GM19035 (cell line): ENCODE measurements around the gene HAPSTR1.

Experiments
- ATAC-seq: cut with Tn5 transposase; IDR thresholded peaks from one replicate; pipeline ENCODE4 v1.9.1; 2021; ENCODE audit not compliant: unreplicated experiment

HAPSTR1 gene

DNA sequence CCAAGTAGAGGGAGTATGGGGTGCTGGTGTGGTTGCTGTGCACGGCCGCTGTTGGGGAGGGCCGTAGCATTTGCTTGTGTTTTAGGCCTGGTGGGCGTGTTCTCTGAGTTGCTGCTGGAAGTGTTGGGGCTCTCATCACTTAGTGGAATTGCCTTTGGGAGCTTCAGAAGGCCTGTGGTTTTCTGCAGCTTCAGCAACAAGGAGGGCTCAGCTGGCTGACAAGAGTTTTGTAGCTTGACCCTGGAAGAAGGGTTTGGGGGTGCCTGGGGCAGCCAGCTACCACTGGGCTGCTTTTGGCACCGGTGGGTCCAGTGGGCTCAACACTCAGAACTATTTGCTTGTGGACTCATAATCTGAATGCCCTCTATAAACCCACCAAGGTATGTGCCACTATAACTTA, 30.9 kb downstream of the HAPSTR1 start:
- ATAC-seq, result no peak

GRCh38 chr16:9122969-9123368, 31.5 kb downstream of the HAPSTR1 start:
- no peak for ATAC-seq

- no peak for ATAC-seq
Observed at GRCh38 chr16:9123401-9123800, 32.0 kb downstream of the HAPSTR1 start.

DNA sequence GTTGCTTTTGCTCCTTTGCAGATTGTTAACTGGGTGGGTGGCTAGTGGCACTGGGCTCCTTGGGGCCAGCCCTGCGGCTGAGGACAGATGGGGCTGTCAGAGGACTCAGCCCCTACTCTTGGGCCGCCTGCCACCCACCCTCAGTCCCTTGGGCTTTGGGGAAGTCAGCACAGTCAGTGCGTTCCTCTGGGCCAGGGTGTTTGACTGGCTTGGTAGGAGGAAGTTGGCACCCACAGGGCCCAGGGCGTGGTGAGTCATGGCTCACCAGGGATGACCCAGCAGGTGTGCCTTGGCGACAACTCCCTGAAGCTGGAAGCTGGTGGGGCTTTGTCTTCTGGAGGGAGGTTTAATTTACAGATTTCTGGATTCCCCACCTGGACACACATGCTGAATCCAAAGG, 32.4 kb downstream of the HAPSTR1 start:
- ATAC-seq, result no peak

- no peak for ATAC-seq
Observed at GRCh38 chr16:9124444-9124843, 33.0 kb downstream of the HAPSTR1 start.

DNA sequence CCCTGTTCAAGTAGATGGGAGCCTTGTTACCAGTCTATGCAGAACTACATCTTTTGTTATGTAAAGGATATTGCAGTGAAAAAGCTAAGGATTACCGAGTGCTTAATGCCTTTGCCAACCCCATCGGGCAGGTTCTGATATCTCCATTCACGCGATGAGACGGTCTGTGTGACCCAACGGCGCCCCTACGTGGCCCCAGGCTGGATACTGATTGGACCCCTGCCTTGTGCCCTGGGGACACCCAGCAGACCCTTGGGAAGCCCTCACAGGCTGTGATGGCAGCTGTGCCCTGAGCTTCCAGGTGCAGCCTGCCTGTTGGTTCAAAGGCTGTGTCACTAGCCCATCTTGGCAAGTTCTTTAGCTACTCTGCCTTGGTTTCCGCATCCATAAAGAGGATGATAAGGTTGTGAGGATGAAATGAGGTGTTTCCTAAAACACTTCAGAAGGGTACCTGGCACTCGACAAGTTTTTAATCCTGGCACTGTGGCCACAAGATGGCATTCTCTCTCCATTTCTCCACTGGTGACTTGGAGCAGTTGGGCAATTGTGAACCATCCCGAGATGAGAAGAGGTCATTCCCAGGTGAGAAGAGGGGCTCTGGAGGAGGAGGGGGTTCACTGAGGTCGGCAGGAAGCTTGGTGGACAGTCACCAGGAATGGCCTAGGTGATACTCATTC, 33.6 kb downstream of the HAPSTR1 start:
- ATAC-seq, result no peak

- no peak for ATAC-seq
Observed at GRCh38 chr16:9125658-9126505, 34.4 kb downstream of the HAPSTR1 start.

DNA sequence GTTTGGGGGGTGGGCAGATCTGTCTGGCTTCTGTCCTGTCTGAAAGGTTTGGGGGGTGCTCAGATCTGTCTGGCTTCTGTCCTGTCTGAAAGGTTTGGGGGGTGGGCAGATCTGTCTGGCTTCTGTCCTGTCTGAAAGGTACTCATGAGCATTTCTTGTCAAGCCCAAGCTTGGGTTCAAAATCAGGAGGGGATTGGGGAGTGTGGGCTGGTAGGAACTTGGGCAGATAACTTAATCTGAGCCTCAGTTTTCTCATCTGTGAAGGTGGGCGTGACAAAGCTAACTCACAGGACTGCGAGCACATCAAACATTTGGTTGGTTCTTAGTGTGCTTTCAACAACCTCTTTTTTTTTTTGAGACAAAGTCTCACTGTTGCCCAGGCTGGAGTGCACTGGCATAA, 35.2 kb downstream of the HAPSTR1 start:
- ATAC-seq, result no peak

DNA sequence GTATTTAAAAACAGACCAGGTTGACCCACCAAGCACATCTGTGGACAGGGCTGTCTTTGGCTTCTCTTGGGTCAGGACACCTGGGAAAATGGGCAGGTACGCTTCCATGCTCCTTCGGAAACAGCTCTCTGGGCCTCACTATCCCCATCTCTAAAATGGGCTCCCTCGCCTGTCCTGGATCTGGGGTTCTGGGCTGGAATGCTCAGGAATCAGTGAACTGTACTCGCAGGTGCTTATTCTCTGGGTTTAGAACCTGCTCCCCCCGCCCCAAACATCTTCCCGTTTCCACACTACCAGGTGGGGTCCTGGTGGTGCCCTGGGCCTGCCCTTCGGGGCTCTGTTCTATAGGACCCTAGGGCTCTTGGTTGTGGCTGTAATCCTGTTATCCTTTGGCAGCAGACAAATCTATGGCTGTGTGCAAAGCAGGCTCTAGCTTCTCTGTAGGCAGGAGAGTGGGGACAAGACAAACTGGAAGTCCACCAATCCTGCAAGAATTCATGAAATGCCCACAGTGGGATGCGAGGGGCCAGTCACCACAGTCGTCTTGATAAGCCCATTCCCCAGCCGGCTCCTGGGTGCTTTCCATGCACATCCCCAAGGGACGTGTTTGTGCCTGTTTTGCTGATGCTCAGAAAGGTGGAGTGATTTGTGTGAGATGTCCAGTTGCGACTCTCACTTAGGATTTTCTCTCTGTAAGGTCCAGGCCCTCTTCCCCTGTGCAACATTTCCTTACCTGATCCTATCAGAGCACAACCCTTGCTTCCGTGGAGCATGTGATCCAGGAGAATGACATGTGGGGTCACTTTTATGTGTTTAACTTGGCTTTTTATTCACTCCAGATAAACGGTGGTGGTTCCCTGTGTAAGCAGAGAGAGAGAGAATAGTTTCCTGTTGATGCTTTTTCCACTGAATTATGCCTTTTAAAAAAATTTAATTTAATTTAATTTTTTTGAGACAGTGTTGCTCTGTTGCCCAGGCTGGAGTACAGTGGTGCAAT, 37.2 kb downstream of the HAPSTR1 start:
- no peak for ATAC-seq

GRCh38 chr16:9134306-9134705, 42.9 kb downstream of the HAPSTR1 start:
- ATAC-seq, result no peak

DNA sequence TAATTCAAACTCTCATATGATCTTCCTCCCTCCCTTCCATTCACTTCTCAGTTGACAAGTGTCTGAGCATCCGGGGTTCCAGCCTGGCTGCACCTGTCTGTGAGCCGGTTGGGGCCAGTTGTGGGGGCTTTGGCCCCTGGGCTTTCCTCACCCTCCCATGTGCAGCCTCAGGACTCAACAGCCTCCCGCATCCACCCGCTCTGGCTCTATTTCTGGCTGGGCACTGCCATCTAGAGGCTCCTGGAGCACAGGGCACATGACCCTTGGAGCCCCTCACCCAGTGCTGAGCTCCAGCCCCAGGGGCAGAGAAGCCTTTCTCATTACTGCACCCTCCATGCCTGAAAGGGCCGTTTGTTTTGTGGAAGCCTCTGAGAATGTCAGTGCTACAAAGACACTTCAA, 43.3 kb downstream of the HAPSTR1 start:
- no peak for ATAC-seq

- no peak for ATAC-seq
Observed at GRCh38 chr16:9135797-9136196, 44.4 kb downstream of the HAPSTR1 start.

GRCh38 chr16:9136596-9136995, 45.2 kb downstream of the HAPSTR1 start:
- ATAC-seq, result no peak

DNA sequence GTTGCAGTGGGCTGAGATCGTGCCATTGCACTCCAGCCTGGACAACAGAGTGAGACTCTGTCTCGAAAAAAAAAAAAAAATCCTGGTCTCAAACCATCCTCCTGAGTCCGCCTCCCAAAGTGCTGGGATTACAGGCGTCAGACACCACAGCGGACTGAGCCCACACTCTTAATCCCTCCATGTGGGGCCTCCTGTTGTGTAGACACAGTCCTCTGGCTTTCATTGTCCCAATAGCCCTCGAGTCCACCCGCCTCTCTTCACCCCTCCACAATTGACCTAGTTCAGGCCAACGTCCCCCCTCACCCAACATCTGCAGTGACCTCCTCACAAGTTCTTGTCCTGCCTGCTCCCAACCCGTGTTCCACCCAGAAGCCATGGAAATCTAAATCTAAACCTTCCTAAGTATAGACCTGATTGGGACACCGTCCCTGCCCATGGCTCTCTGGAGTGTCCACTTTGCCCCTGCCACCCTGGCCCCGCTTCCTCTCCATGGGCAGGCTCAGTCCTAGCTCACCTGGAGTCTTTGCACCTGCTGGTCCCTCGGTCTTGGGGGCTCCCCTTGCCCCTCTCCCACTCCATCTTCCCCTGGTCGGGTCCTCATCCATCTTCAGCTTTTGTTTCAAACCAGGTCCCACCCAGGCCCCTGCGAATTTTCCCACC, 46.7 kb downstream of the HAPSTR1 start:
- ATAC-seq, result no peak

DNA sequence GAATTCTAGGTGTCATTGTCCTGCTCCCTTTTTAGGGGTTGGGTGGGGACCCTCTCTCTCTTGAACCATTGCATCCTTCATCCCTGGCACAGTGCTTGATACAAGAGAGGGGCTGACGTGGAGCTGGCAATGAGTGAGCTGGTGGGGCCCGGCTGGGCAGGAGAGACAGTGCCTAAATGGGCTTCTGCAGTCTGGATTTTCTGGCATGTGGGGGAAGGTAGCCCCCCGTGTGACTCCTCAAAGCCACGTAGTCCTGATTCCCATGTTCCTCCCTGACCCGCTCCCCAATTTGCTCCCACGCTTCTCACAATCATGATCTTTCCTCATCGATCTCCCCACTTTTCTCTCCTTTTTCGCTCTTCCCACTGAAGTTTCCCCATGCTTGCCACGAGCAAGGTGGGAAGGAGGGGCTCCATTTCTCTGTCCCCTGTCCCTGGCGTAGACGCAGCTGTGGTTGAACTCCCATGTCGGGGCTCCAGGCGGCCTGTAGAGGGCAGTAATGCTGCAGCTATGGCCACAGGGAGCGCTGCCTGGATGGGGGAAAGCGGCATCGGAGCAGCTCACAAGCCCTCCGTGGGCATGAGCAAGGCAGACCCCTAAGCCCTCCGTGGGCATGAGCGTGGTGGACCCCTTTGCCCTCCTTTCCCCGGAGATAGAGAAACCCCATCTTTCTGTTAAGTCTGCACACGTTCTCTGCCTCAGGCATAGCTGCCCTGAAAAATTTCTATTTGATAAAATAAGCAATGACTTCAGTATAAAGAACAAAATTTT, 47.5 kb downstream of the HAPSTR1 start:
- no peak for ATAC-seq

- no peak for ATAC-seq
Observed at GRCh38 chr16:9139965-9140364, 48.5 kb downstream of the HAPSTR1 start.
